Amniotic stem cell (primary cell): ENCODE measurements around the gene FADS2.

ENCODE experiments used
- DNase-seq: peaks from one replicate; lab custom pipeline; 2025; lab: John Stamatoyannopoulos, UW

Gene FADS2

DNA sequence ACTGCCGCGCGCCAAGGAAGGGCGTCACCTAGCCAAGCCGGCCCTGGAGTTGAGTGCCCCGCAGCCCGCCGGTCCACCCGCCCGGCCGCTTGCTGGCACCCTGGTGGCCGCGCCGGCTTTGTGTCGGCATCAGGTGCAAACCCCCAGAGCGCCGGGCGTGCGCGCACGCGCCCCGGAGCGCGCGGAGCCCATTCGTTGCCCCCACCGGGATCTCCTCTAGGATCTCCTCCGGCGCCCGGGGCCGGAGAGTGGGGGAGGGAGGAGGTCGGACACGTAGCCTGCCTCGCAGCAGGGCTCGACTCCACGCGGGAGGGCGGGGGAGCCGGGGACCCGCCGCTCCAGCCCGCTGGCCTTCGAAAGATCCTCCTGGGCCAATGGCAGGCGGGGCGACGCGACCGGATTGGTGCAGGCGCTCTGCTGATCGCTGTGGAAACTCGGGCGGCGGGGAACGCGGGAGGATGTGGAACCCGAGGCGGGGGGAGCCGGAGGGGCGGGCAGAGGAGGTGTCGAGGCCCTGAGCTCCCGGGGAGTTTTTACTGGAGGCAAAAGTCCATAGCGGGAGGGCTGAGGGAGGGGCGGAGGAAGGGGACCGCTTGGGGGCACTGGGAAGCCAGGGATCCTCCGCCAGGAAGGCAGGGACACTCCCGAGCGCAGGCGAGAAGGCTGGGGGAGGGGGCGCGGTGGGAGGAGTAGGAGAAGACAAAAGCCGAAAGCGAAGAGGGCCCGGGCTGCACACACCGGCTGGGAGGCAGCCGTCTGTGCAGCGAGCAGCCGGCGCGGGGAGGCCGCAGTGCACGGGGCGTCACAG is at the start of gene FADS2:
FADS2 (plus strand) TSS at position 730 of the 808 bp plus-strand sequence. CDS start 91 bp downstream, outside the sequence.
- DNase-seq: peak; percentile 91

DNA sequence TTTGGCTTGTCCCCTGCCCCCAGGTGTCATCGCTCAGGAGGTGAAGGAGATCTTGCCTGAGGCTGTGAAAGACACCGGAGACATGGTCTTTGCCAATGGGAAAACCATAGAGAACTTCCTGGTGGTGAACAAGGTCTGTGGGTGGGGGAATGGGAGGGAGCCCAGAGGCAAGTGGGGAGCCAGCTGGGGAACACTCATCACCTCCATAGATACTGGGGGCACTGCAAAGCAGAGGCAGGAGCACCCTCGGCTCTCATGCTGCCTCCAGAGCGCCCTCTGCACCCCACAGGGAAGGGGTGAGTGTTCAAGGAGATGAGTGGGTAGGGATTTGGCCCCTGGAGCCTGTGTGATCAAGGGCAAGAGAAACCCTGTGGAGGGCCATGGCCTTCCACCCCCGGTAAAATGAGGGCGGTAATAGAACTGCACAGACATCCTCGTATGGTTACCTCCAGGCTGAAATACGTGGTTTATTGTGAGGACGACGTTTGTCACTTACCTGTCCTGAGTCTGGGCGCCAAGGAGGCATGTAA is 49.7 kb upstream of the FADS2 start:
- no peak for DNase-seq

DNA sequence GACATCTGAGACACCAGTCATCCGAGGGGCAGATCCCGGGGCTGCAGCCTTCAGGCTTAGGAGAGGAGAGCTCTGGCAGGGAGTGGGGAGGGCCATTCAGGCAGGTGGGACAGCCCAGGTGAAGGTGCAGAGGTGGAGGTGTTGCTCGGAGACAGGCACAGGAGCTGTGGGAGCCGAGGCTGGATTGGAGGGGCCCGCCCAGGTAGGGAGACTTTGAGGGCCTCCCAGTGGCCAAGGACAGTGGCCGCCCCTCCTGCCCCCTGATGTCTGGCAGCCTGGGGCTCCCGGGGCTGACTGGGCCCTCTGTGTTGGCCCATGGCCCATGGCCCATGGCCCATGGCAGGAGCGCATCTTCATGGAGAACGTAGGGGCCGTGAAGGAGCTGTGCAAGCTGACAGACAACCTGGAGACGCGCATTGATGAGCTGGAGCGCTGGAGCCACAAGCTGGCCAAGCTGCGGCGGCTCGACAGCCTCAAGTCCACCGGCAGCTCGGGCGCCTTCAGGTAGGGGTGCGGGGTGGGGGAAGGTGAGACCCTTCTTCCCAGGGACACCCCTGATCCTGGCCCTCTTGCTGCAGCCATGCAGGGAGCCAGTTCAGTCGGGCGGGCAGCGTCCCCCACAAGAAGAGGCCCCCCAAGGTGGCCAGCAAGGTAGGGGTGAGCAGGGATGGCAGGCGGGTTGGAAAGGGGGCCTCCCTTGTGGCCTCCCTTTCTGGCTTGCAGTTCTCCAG is 49.0 kb upstream of the FADS2 start:
- DNase-seq: no peak

DNA sequence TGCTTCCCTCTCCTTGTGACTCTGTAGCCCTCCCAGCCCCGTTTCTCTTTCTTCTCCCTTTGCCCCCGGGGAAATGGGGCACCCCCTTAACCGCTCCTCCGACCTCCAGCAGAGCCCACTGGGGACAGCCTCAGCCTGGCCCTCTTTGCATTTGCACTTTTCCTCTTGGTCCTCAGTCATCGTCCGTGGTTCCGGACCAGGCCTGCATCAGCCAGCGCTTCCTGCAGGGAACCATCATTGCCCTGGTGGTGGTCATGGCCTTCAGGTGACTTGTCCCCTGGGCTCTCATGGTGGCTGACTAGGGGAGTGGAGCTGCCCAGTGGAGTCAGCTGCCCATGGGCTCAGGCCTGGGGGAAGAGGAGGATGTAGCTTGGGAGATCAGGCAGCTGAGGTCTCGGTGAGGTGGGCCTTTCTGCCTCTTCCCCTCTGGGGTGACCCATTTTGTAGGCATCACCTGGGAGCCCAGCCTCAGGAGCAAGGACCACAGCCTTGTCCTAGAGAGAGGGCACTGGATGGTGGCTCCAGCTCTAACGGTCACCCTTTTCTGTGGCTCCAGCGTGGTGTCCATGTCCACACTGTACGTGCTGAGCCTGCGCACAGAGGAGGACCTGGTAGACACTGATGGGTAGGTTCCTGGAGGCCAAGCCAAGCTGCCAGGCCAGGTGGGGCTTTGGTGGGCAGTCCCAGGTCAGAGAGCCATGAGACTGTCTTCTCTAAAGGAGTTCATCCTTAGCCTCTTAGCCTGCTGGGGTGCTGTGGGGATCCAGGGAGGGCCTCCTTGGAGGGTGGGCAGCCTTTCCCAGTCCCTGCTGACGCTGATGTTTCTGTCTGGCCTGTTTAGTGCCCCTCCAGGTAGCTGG is 48.2 kb upstream of the FADS2 start:
- DNase-seq: no peak

DNA sequence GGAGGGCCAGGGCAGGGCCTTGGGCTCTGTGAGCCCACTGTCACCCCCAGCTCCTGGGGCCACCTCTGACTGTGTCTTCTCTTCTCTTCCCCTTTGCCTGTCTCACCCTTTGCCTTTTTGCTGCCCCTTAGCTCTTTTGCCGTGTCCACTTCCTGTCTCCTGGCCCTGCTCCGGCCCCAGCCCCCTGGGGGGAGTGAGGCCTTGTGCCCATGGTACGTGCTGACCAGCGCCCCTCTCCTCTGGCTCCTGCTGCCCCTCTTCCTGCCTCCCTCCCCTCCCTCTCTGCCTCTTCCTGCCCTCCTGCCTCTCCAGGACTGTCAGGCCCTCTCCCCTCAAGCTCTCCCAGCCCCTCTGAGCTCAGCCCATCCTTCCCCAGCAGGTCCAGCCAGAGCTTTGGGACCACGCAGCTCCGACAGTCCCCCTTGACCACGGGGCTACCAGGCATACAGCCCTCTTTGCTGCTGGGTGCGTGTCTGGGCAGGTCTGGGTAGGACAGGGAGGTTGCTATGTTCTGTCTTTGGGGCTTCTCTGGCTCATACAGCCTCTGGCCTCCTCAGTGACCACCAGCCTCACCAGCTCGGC is 47.4 kb upstream of the FADS2 start:
- no peak for DNase-seq

DNA sequence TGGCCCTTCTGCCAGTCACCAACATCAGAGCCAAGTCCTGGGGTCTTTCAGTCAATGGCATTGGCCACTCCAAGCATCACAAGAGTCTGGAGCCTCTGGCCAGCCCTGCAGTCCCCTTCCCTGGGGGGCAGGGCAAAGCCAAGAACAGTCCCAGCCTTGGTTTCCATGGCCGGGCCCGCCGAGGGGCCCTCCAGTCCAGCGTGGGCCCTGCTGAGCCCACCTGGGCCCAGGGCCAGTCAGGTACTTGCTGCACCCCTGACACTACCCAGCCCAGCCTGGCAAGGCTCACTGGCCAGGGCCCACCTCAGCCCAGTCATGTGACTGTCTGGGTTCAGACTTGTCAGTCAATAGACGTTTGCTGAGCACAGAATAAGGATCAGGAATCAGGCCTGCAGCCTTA is 46.5 kb upstream of the FADS2 start:
- no peak for DNase-seq

DNA sequence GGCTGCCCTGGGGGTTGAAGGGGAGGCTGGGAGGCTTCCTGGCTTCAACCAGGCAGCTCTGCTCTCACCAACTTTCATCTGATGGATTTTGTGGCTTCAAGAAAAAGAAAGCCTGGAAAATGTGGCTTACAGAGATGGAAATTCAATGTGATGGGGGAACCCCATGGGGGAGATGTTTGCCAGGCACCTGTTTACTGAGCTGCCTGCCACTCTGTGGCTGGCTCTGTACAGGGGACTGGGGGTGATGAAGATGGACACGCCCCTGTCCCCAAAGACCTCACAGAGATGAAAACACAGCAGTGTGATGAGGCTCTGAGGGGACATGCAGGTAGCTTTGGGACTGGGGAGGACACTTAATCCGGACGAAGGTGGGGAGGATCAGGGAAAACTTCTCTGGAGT is 45.8 kb upstream of the FADS2 start:
- no peak for DNase-seq

DNA sequence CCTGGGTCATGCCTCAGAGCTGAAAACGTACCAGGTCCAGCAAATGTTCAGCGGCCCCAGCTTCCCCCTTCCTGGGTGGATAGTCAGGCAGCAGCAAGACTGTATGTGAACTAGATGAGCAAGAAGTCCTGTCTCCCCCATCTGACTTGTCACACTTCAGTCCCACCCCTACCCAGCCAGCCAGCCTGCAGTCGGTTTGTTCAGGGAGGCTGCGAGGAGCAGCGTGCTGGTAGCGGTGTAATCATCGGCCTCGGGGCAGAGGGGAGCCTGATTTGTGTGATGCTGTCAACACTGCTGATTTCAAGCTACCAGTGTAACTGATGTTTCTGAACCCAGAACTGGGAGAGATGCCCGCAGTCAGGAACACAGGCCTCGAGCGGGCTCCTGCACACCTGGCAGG is 45.3 kb upstream of the FADS2 start:
- no peak for DNase-seq

DNA sequence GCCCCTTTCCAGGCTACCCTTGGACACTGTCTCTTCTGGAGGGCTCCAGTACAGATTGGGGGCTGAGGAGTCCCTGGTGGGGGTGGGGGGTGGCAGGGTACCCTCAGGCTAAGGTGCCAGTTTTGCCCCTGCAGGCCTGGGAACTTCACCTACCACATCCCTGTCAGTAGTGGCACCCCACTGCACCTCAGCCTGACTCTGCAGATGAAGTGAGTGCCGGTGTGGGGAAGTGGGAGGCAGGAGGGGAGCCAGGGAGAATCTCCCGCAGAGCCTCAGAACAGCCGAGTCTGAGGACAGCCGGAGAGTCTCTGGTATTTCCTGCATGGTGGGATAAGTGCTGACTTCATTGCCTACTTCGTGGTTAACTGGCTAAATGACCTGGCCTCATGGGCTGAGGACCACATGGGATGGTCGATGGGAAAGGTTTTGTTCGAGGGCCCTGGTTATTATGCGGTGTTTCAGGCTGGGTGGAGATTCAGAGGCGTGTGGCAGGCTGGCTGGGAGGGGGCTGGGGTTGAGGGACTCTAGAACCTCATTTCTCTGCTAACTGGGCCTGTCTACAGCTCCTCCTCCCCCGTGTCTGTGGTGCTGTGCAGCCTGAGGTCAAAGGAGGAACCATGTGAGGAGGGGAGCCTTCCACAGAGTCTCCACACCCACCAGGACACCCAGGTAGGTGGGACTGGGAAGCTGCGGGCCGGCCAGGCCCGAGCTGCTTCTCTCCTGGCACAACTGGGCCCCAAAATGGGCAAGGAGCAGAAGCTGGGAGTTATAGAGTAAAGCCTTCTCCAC is 44.2 kb upstream of the FADS2 start:
- DNase-seq: no peak

DNA sequence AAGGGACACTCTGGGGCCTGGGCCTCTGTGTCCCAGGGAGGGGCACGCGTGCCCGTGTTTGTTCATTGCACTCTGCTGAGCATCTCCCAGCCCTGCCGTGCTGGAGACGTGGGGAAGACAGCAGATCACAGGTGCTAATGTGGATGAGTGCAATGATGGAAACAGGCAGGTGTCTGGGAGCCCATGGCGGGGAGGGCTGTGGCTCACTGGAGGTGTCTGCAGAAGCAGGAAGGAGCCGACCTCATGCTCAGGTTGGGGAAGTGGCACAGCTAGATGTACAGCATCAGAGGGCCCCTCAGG is 43.6 kb upstream of the FADS2 start:
- DNase-seq: no peak

DNA sequence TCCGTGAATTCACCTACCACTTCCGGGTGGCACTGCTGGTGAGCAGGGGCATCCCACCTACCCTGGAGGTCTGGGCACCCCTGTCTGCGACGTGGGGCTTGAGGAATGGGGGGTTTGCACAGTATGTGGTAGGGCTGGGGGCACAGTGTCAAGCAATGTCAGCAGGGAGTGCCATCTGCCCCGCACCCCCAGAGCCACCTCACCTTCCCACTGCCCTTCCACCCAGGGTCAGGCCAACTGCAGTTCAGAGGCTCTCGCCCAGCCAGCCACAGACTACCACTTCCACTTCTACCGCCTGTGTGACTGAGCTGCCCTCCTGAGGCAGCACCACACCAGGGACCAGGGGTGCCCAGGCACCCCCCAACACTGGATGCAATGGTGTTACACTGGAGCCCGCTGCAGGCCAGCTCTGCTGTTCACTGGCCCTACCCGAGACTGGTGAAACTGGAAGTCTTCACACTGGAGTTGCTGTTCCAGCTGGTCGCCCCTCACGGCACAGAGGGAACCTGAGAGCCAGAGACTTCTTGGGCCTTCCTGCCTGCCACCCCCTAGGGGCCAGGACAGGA is 42.2 kb upstream of the FADS2 start:
- no peak for DNase-seq

DNA sequence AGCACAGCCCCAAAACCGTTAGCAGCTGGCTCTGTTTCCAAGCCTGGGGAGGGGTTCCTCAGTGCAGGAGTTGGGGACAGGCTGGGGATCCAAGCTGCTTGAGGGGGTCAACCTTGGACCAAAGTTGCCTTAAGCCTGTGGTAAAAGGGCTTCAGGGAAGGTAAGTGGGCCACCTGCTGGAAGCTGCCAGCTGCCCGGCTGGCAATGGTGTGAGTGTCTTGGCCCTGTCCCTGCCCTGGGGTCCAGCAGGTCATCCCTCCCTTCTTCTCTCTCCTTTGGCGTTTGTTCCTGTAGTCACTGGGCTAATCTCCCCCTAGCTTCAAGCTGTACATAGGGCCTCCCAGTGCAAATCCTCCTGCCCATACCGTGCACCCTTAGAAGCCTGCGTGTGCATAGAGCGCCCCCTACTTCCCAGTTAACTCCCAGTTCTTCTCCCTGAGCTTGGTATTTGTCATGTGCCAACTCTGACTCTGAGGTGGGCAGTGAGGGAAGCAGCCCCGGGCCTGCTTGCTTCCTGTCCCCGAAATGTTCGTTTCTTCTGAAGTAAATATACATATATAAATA is 40.1 kb upstream of the FADS2 start:
- DNase-seq: no peak

DNA sequence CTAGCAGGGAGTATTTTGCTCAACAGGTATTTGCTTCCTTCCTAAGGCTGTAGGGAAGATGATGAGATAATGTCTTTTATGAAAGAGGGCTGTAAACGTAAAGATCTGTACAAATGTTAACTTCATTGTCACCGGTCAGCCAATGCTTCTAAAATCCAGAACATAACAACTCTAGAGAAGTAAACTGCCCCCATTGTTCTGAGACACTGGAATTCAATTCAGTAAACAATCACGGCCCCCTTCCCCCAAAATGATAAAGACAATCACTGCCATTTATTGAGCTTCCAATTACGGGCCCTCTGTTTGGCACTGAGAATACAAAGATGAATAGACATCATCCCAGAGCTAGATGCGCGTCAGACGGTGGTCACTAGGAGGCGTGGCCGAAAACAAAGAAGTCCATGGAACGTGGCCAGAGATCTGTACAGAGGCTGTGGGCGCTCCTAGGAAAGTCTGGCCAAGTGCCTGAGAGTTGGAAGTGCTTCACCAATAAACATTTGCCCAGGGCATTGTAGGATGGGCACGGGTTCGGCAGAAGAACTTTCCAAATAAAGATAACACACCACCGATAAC is 36.3 kb upstream of the FADS2 start:
- peak; percentile 82 for DNase-seq

DNA sequence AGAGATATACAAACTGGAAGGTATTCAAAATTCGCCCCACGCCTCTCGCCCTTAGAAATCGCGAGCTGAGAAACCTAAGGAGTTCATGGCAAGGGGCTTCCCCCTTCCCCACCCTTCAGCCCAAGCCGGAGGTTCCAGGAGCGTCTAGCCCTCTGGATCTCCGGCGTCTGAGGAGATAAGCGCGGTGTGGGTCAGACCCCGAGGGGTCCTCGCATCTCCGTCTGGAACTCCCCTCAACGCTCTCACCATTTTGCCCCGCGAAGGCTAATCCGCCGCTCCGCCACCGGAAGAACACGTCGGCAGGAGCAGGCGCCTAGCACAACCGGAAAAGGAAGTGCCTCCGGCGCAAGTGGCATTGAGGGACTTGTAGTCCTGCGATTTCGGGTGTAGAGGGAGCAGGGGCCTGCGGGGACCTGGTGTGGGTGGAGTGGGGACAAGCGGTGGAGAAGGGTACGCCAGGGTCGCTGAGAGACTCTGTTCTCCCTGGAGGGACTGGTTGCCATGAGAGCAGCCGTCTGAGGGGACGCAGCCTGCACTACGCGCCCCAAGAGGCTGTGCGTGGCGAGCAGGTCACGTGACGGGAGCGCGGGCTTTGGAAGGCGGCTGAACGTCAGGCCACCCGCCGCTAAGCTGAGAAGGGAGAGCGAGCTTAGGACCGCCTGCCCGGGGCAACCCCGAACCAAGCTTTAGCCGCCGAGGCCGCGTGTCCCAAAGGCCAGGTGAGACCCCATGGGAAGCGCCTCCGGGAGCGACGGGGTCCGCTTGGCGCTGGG is 35.6 kb upstream of the FADS2 start, which contains the start of the genes FEN1 and TMEM258:
FEN1 (plus strand) TSS at position 602 of the 773 bp plus-strand sequence. CDS start 2,451 bp downstream, outside the sequence.
TMEM258 (minus strand) TSS at position 290 of the 773 bp plus-strand sequence; CDS start at position 249, 41 bp downstream.
- DNase-seq: peak; percentile 72

DNA sequence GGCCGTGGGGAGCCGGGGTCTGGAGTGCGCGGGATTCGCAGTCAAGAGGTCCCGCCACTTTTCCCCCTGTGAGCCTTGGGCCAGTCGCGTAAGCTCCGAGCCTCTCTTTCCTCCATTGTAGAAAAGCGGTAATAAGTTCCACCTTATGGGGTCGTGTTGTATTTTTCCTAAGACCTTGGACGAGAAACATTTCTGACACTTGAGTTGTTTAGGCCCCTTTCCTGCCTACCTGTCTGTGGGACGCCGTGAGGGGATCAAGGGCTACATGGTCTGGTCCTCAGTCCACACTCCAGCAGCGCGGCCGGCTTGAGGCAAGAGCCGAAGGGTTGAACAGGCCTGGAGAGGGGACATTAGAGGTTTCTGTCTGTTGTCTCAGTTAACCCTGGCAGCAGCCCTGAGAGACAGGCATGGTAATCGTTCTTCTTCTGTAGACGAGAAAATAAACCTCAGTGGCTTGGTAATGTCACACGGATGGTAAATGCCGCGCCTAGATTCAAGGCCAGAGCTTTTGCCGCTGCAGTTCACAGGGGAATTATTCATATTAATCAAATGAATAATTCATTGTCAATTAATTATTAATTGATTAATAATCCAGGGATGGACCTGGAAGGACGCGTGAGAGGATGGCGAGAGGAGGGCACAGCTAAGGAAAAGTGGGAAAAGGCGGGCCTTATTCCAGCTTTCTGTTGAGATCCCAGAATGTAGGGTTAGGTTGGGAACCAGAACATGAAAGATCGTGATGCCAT is 34.8 kb upstream of the FADS2 start:
- no peak for DNase-seq

DNA sequence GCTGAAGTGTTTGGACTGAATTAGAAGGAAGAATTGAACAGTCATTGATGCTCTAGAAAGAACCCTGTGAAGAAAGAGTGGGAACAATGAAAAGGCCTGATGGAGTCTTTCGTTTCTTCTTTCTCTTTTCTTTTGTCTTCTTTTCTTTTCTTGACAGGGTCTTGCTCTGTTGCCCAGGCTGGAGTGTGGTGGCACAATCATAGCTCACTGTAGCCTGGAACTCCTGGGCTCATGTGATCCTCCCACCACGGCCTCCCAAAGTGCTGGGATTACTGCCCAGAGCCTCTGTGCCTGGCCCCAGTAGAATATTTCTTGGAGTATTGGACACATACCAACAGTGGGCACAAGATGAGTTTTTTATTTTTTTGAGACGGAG is 34.3 kb upstream of the FADS2 start:
- no peak for DNase-seq

DNA sequence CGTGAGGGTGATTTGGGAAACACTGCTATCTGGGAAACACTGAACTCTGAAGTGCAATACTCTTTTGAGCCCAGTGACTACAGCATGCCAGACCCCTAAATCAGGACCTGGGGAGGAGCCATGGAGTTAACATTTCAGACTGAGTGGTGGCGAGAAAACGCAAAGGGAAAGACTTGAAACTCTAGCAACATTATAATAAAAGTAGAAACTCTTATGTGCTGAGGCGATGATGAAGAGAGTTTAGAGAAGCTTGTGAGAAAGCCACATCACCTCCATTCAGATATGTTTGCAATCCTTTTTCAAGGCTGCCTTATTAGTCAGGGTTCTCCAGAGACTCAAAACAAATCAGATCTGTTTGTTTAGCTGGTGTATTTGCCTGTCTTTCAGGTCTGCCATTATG is 33.5 kb upstream of the FADS2 start:
- no peak for DNase-seq

DNA sequence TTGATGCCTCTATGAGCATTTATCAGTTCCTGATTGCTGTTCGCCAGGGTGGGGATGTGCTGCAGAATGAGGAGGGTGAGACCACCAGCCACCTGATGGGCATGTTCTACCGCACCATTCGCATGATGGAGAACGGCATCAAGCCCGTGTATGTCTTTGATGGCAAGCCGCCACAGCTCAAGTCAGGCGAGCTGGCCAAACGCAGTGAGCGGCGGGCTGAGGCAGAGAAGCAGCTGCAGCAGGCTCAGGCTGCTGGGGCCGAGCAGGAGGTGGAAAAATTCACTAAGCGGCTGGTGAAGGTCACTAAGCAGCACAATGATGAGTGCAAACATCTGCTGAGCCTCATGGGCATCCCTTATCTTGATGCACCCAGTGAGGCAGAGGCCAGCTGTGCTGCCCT is 32.6 kb upstream of the FADS2 start:
- DNase-seq: no peak
